ENCODE measurements around the gene CSNK1G3. TPM values are rescaled to one million over a fixed set of nuclear protein-coding genes. Genes with fewer than 3 reads are reported as not detected.
"Not testable (repeated sequence)": the region's sequence is repeated elsewhere in the genome, so short reads cannot be mapped to it uniquely, and the experiment has no call there.

CSNK1G3 gene
- polyA plus RNA-seq, 2 donors = 6.4 to 7.9 TPM

DNA sequence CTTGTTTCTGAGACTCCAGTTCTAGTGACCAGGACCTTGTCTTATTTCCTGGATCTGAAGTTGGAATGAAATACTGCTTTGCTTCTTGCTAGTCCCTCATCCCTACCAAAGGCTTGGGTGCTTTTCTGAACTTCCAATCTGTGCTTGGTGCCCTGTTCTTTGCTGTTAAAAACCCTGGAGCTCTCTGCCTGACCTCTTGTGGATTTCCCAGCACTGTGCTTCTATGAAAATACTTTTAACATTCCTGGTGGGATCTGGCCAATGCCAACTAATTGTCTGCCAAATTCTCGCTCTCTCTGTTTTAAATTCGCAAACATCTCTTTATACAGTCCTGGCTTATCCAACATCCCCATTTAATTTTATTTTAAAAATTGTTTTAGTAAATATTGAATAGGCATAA lies 26.7 kb upstream of the CSNK1G3 start:
- Histone ChIP-seq H3K9me3 (ENCODE audit: control insufficient read depth in 2 of 2, insufficient read depth in 1 of 2, low read depth in 1 of 2, low read length in 1 of 2) (no peaks in the 10 kb centered on the region), H3K27me3 (ENCODE audit: control insufficient read depth in 1 of 2, insufficient read depth in 2 of 2, low read length in 2 of 2) (peaks cover 0 to 2% of the 10 kb centered on the region in 2 donors), H3K4me1 (ENCODE audit: control insufficient read depth in 2 of 2, insufficient read depth in 2 of 2, low read length in 1 of 2) (no peaks in the 10 kb centered on the region), H3K36me3 (ENCODE audit: control insufficient read depth in 2 of 2, insufficient read depth in 2 of 2, low read length in 1 of 2) (no peaks in the 10 kb centered on the region), H3K27ac (ENCODE audit: low read depth in 2 of 2, low read length in 1 of 2) (no peak overlapping the region), H3K4me3 (ENCODE audit: low read depth in 1 of 2, low read length in 2 of 2) (no peak overlapping the region)
- WGBS, 2 donors = 85 to 86% methylated on average over 2 of the region's 2 CpGs

- no peaks in the 10 kb centered on the region for H3K9me3 ChIP-seq (ENCODE audit: control insufficient read depth in 2 of 2, insufficient read depth in 1 of 2, low read depth in 1 of 2, low read length in 1 of 2)
- no peaks in the 10 kb centered on the region for H3K36me3 ChIP-seq (ENCODE audit: control insufficient read depth in 2 of 2, insufficient read depth in 2 of 2, low read length in 1 of 2)
- 31 to 57% methylated on average over 7 of the region's 7 CpGs for WGBS, 2 donors
- H3K27ac ChIP-seq (ENCODE audit: low read depth in 2 of 2, low read length in 1 of 2) = no peak overlapping the region
- H3K4me1 ChIP-seq (ENCODE audit: control insufficient read depth in 2 of 2, insufficient read depth in 2 of 2, low read length in 1 of 2) = no peaks in the 10 kb centered on the region
- H3K27me3 ChIP-seq (ENCODE audit: control insufficient read depth in 1 of 2, insufficient read depth in 2 of 2, low read length in 2 of 2) = peaks cover 0 to 2% of the 10 kb centered on the region in 2 donors
- H3K4me3 ChIP-seq (ENCODE audit: low read depth in 1 of 2, low read length in 2 of 2) = no peak overlapping the region
Measured at GRCh38 chr5:123486951-123487655, 24.9 kb upstream of the CSNK1G3 start.

DNA sequence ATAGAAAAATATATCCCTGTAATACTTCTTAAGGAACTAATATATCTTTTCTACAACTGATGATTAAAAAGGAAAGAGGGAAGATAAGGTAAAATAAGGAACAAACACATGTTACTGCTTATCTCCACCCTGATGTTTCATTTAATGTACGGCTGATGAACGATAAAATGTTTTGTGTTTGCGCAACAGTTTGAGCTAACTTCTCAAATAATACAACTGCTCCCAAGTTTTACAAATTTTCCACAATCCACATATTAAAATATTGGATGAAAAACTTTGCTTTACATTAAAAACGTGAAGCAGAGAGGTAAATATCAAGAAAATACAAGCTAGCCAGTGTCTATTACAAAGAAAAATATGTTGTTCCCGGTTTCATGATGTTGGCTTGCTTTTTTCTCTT lies 21.0 kb upstream of the CSNK1G3 start:
- Histone ChIP-seq H3K27ac (ENCODE audit: low read depth in 2 of 2, low read length in 1 of 2) (no peak overlapping the region), H3K4me3 (ENCODE audit: low read depth in 1 of 2, low read length in 2 of 2) (no peak overlapping the region), H3K9me3 (ENCODE audit: control insufficient read depth in 2 of 2, insufficient read depth in 1 of 2, low read depth in 1 of 2, low read length in 1 of 2) (no peaks in the 10 kb centered on the region), H3K27me3 (ENCODE audit: control insufficient read depth in 1 of 2, insufficient read depth in 2 of 2, low read length in 2 of 2) (peaks cover 0 to 2% of the 10 kb centered on the region in 2 donors), H3K36me3 (ENCODE audit: control insufficient read depth in 2 of 2, insufficient read depth in 2 of 2, low read length in 1 of 2) (no peaks in the 10 kb centered on the region), H3K4me1 (ENCODE audit: control insufficient read depth in 2 of 2, insufficient read depth in 2 of 2, low read length in 1 of 2) (no peaks in the 10 kb centered on the region)
- 90 to 93% methylated on average over 5 of the region's 5 CpGs for WGBS, 2 donors

GRCh38 chr5:123495211-123495610 lies 16.8 kb upstream of the CSNK1G3 start:
- H3K27me3 ChIP-seq (ENCODE audit: control insufficient read depth in 1 of 2, insufficient read depth in 2 of 2, low read length in 2 of 2); H3K36me3 ChIP-seq (ENCODE audit: control insufficient read depth in 2 of 2, insufficient read depth in 2 of 2, low read length in 1 of 2); H3K4me3 ChIP-seq (ENCODE audit: low read depth in 1 of 2, low read length in 2 of 2); H3K9me3 ChIP-seq (ENCODE audit: control insufficient read depth in 2 of 2, insufficient read depth in 1 of 2, low read depth in 1 of 2, low read length in 1 of 2); H3K4me1 ChIP-seq (ENCODE audit: control insufficient read depth in 2 of 2, insufficient read depth in 2 of 2, low read length in 1 of 2); H3K27ac ChIP-seq (ENCODE audit: low read depth in 2 of 2, low read length in 1 of 2): not testable (repeated sequence)
- WGBS, 2 donors = 87 to 90% methylated on average over 2 of the region's 2 CpGs

- Histone ChIP-seq H3K27ac (ENCODE audit: low read depth in 2 of 2, low read length in 1 of 2) (no peak overlapping the region), H3K4me3 (ENCODE audit: low read depth in 1 of 2, low read length in 2 of 2) (no peak overlapping the region), H3K4me1 (ENCODE audit: control insufficient read depth in 2 of 2, insufficient read depth in 2 of 2, low read length in 1 of 2) (no peaks in the 10 kb centered on the region), H3K27me3 (ENCODE audit: control insufficient read depth in 1 of 2, insufficient read depth in 2 of 2, low read length in 2 of 2) (no peaks in the 10 kb centered on the region), H3K36me3 (ENCODE audit: control insufficient read depth in 2 of 2, insufficient read depth in 2 of 2, low read length in 1 of 2) (no peaks in the 10 kb centered on the region), H3K9me3 (ENCODE audit: control insufficient read depth in 2 of 2, insufficient read depth in 1 of 2, low read depth in 1 of 2, low read length in 1 of 2) (no peaks in the 10 kb centered on the region)
- WGBS, 2 donors = 63 to 68% methylated on average over 3 of the region's 3 CpGs
Measured at GRCh38 chr5:123496892-123497291, 15.1 kb upstream of the CSNK1G3 start.

GRCh38 chr5:123500471-123500870 lies 11.5 kb upstream of the CSNK1G3 start:
- 87 to 90% methylated on average over 4 of the region's 4 CpGs for WGBS, 2 donors
- no peaks in the 10 kb centered on the region for H3K27me3 ChIP-seq (ENCODE audit: control insufficient read depth in 1 of 2, insufficient read depth in 2 of 2, low read length in 2 of 2)
- H3K27ac ChIP-seq (ENCODE audit: low read depth in 2 of 2, low read length in 1 of 2) = no peak overlapping the region
- H3K4me1 ChIP-seq (ENCODE audit: control insufficient read depth in 2 of 2, insufficient read depth in 2 of 2, low read length in 1 of 2) = no peaks in the 10 kb centered on the region
- no peak overlapping the region for H3K4me3 ChIP-seq (ENCODE audit: low read depth in 1 of 2, low read length in 2 of 2)
- no peaks in the 10 kb centered on the region for H3K36me3 ChIP-seq (ENCODE audit: control insufficient read depth in 2 of 2, insufficient read depth in 2 of 2, low read length in 1 of 2)
- H3K9me3 ChIP-seq (ENCODE audit: control insufficient read depth in 2 of 2, insufficient read depth in 1 of 2, low read depth in 1 of 2, low read length in 1 of 2) = no peaks in the 10 kb centered on the region

DNA sequence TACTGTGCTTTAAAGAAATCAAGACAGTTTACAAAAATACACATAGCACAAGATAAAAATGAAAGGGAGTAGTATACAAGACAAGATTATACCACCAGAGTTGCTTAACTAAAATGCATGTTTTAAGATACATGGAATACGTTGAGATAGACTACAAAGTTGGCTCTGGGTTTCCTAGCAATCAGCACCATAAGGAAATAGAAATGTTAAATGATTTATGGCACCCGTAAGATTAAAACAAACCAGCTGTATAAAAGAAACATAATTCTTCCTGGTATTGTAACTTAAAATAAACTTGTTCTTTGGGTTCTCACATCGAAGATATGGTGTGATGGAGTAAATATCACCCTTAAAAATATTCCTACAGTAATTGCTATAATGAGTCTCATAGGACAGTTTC lies 9.9 kb upstream of the CSNK1G3 start:
- Histone ChIP-seq H3K27ac (ENCODE audit: low read depth in 2 of 2, low read length in 1 of 2) (no peak overlapping the region), H3K9me3 (ENCODE audit: control insufficient read depth in 2 of 2, insufficient read depth in 1 of 2, low read depth in 1 of 2, low read length in 1 of 2) (no peaks in the 10 kb centered on the region), H3K4me3 (ENCODE audit: low read depth in 1 of 2, low read length in 2 of 2) (no peak overlapping the region), H3K27me3 (ENCODE audit: control insufficient read depth in 1 of 2, insufficient read depth in 2 of 2, low read length in 2 of 2) (no peaks in the 10 kb centered on the region), H3K4me1 (ENCODE audit: control insufficient read depth in 2 of 2, insufficient read depth in 2 of 2, low read length in 1 of 2) (no peaks in the 10 kb centered on the region), H3K36me3 (ENCODE audit: control insufficient read depth in 2 of 2, insufficient read depth in 2 of 2, low read length in 1 of 2) (no peaks in the 10 kb centered on the region)
- 61 to 62% methylated on average over 3 of the region's 3 CpGs for WGBS, 2 donors

DNA sequence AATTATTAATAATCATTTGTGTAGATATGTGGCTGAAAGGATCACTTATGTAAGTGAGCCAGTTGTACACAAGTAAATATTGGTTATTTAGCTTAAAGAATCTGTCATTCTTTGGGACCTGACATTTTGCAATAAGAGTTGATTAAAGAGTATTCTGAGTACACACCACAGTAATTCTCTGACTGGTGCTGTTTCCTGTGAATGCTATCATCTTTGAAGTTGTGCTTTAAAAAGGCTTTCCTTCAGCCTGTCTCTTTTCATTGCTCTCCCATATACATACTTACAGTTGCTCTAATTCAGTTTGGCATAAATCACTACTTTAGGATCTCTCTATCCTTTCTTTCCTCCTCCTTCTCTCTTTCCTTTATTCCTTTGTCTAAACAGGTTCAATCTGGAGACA lies 8.7 kb upstream of the CSNK1G3 start:
- Histone ChIP-seq H3K36me3 (ENCODE audit: control insufficient read depth in 2 of 2, insufficient read depth in 2 of 2, low read length in 1 of 2) (no peaks in the 10 kb centered on the region), H3K27ac (ENCODE audit: low read depth in 2 of 2, low read length in 1 of 2) (no peak overlapping the region)

DNA sequence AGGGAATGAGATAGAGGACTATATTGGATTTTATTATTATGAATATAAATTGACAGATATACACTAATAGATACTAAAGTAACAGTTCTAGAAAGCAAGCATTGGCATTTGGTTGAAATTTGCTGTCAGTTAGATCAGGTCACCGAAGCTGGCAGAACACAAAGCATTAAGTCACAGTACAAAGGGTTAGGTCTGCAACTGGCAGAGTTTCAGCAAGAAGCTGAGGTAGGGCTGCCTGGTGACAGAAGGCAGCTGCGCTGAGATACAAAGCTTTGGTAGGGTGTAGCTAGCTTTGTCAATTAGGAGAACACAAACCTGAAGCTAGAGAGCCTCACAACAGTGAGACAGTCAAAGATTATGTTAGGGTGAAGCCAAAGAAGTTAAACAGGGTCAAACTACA lies 6.3 kb upstream of the CSNK1G3 start:
- no peaks in the 10 kb centered on the region for H3K27me3 ChIP-seq (ENCODE audit: control insufficient read depth in 1 of 2, insufficient read depth in 2 of 2, low read length in 2 of 2)
- WGBS, 2 donors = 51% methylated on average over 2 of the region's 2 CpGs

More for the DNA sequence above, 8.7 kb upstream of the CSNK1G3 start:
- no peak overlapping the region for H3K4me3 ChIP-seq (ENCODE audit: low read depth in 1 of 2, low read length in 2 of 2)
- H3K27me3 ChIP-seq (ENCODE audit: control insufficient read depth in 1 of 2, insufficient read depth in 2 of 2, low read length in 2 of 2) = no peaks in the 10 kb centered on the region
- no peaks in the 10 kb centered on the region for H3K4me1 ChIP-seq (ENCODE audit: control insufficient read depth in 2 of 2, insufficient read depth in 2 of 2, low read length in 1 of 2)
- no peaks in the 10 kb centered on the region for H3K9me3 ChIP-seq (ENCODE audit: control insufficient read depth in 2 of 2, insufficient read depth in 1 of 2, low read depth in 1 of 2, low read length in 1 of 2)

DNA sequence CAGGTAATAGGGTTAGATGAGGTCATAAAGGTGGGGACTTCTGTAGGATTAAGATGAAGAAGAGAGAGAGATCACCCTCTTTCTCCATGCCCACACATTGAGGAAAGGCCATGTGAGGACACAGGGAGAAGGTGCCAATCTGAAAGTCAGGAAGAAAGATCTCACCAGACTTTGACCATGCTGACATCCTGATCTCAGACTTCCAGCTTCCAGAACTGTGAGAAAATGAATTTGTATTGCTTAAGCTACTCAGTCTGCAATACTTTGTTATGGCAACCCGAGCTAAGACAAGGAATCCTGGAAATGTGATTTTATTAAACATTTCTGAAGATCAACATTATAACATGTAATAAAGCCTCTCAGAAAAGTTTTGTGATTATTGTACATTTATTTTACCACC lies 3.5 kb upstream of the CSNK1G3 start:
- no peak overlapping the region for H3K4me3 ChIP-seq (ENCODE audit: low read depth in 1 of 2, low read length in 2 of 2)
- WGBS, 2 donors = 76 to 80% methylated on average over 1 of the region's 1 CpG

More for the DNA sequence above, 6.3 kb upstream of the CSNK1G3 start:
- Histone ChIP-seq H3K27ac (ENCODE audit: low read depth in 2 of 2, low read length in 1 of 2) (no peak overlapping the region), H3K4me1 (ENCODE audit: control insufficient read depth in 2 of 2, insufficient read depth in 2 of 2, low read length in 1 of 2) (no peaks in the 10 kb centered on the region), H3K36me3 (ENCODE audit: control insufficient read depth in 2 of 2, insufficient read depth in 2 of 2, low read length in 1 of 2) (no peaks in the 10 kb centered on the region), H3K9me3 (ENCODE audit: control insufficient read depth in 2 of 2, insufficient read depth in 1 of 2, low read depth in 1 of 2, low read length in 1 of 2) (no peaks in the 10 kb centered on the region), H3K4me3 (ENCODE audit: low read depth in 1 of 2, low read length in 2 of 2) (no peak overlapping the region)

More for the DNA sequence above, 3.5 kb upstream of the CSNK1G3 start:
- Histone ChIP-seq H3K27ac (ENCODE audit: low read depth in 2 of 2, low read length in 1 of 2) (no peak overlapping the region), H3K9me3 (ENCODE audit: control insufficient read depth in 2 of 2, insufficient read depth in 1 of 2, low read depth in 1 of 2, low read length in 1 of 2) (no peaks in the 10 kb centered on the region), H3K4me1 (ENCODE audit: control insufficient read depth in 2 of 2, insufficient read depth in 2 of 2, low read length in 1 of 2) (no peaks in the 10 kb centered on the region), H3K36me3 (ENCODE audit: control insufficient read depth in 2 of 2, insufficient read depth in 2 of 2, low read length in 1 of 2) (no peaks in the 10 kb centered on the region), H3K27me3 (ENCODE audit: control insufficient read depth in 1 of 2, insufficient read depth in 2 of 2, low read length in 2 of 2) (no peaks in the 10 kb centered on the region)

Data from esophagus (tissue), 2 donors.